Left lung (tissue), 10 donors: ENCODE results near the gene PLEKHA3. TPM values are rescaled to one million over a fixed set of nuclear protein-coding genes. Genes with fewer than 3 reads are reported as not detected.
A peak's percentile ranks its signal among the peaks of the same experiment; 100 is the strongest.

ENCODE experiments used
- ATAC-seq: fragments of 200-7000 bp; cut with Tn5 transposase; one replicate; pipeline ENCODE4 v1.9.1; 2020; ENCODE audit warnings: moderate library complexity
- DNase-seq, 4 donors: peaks; one replicate each; pipeline ENCODE4 v3.0.0-alpha.2; 2013 to 2020
- H3K27ac ChIP-seq, 2 donors: fragments of 200-600 bp; sonication (generic) in 1 of 2; one replicate each; pipeline versions ENCODE4 v1.5.0 to v1.8.0; 2020 to 2021
- H3K27me3 ChIP-seq, 2 donors: fragments of 200-600 bp; sonication (generic) in 1 of 2; one replicate each; pipeline versions ENCODE4 v1.5.0 to v1.8.0; 2020 to 2021
- H3K36me3 ChIP-seq, 2 donors: fragments of 200-600 bp; sonication (generic) in 1 of 2; one replicate each; pipeline versions ENCODE4 v1.5.0 to v1.8.0; 2020 to 2021
- H3K4me1 ChIP-seq, 2 donors: fragments of 200-600 bp; one replicate each; pipeline ENCODE4 v1.8.0; 2021
- H3K4me3 ChIP-seq, 2 donors: fragments of 200-600 bp; sonication (generic) in 1 of 2; one replicate each; pipeline versions ENCODE4 v1.5.0 to v1.8.0; 2020 to 2021; ENCODE audit warnings: mild to moderate bottlenecking in 1 of 2
- H3K9me3 ChIP-seq, 2 donors: fragments of 200-600 bp; sonication (generic) in 1 of 2; one replicate each; pipeline versions ENCODE4 v1.5.0 to v1.8.0; 2020 to 2021
- CTCF ChIP-seq, 2 donors: fragments of 200-600 bp; sonication (generic) in 1 of 2; IDR thresholded peaks; one replicate each; pipeline versions ENCODE4 v1.5.0 to v1.8.0; 2021; ENCODE audit warnings: antibody characterized with exemption in 2 of 2
- intact Hi-C, 2 donors: fragments of 100-400 bp; cut with DNase I; formaldehyde crosslinking; loops; one replicate each; pipeline versions ENCODE4 v1.11.2 to v1.14.2; 2022
- polyA plus RNA-seq, 6 donors: library from polyadenylated mRNA; unstranded; fragments of 120-200 nt; gene quantifications; one replicate each; pipeline ENCODE4 v1.2.1, GENCODE V29; 2013; ENCODE audit not compliant: insufficient read length in 6 of 6
- total RNA-seq, 2 donors: library from RNA; stranded (reverse); fragmentation: NEBNext Ultra II Directional; extraction: Animal tissue kit (Norgen Biotek cat#: 25700); gene quantifications; one replicate each; pipeline ENCODE4 v1.2.1, GENCODE V29; 2021
- donor health status: DM: no; HTN: yes; CAD: no.
- donor health status: DM: no; HTN: no; CAD: no.

Gene PLEKHA3
- total and polyA plus RNA-seq, 8 donors, result 24.5 to 35.7 (median 27.5) TPM

DNA sequence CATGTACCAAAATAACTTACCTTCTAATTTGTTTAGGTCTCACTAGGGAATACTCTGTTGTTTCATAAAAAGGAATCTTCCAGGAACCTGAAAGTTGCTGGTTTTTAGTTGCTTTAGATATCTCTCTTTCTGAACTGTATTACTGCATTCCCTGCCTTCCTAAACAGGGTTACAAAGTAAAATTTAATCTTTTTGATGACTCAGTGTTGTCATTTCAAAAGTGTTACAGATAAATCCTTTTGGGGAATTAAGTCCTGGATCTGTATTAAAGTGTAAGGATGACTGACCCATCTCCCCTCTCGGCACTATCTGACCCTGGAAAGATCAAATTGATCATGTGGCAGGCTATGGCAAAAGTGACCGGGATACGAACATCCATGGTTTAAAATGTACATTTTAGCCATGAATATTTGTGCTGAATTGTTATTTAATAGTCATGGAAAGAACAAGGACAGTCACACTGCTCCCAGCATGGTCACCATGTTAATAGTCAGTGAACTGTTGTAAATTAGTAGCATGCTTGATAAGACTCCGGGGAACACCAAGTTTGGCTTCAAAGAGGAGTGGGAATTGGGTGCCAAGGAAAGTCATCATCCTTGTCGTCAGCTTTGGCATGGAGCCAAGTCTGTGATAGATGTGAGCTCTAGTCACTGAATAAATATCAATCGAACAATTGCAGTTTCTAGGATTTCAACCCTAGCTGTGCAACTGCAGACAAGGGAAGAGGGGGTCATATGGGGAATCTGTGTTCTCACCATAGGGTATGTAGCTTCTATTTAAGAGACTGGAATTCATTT, 4.2 kb downstream of the PLEKHA3 start:
- intact Hi-C loops, result no loop called here
- no peak for ATAC-seq

DNA sequence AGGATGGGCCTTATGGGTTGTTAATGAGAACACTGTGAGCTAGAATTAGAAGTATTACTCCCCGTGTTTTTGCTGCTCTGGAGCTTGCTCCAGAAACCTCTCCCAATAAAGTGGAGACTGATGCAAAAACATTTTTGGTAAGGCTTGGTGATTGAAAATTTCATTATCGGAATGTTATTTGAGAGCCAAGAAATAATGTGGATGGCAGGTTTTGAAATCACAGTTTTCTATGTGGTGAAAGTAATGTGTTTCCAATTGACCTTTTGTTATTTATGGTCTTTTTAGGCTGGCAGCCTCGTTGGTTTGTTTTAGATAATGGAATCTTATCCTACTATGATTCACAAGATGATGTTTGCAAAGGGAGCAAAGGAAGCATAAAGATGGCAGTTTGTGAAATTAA, 5.1 kb downstream of the PLEKHA3 start:
- H3K36me3 ChIP-seq, result peaks cover 0 to 21% of the 10 kb centered on the region in 2 donors
- peaks cover 7 to 41% of the 10 kb centered on the region in 2 donors for H3K4me1 ChIP-seq
- intact Hi-C loops, result no loop called here
- DNase-seq (no peak), ATAC-seq (no peak)
- H3K27ac ChIP-seq, result no peak overlapping the region
- H3K4me3 ChIP-seq, result no peak overlapping the region
- H3K9me3 ChIP-seq, result no peaks in the 10 kb centered on the region
- no peaks in the 10 kb centered on the region for H3K27me3 ChIP-seq
- no peak for TF ChIP-seq CTCF (IDR thresholded peaks at IDR 0.05)

More for the DNA sequence above, 4.2 kb downstream of the PLEKHA3 start:
- H3K4me1 ChIP-seq, result peaks cover 12 to 47% of the 10 kb centered on the region in 2 donors
- H3K36me3 ChIP-seq, result peaks cover 0 to 14% of the 10 kb centered on the region in 2 donors
- no peaks in the 10 kb centered on the region for H3K27me3 ChIP-seq
- peak in 1 of 4 donors; percentile 11 for DNase-seq
- H3K9me3 ChIP-seq, result no peaks in the 10 kb centered on the region
- H3K4me3 ChIP-seq, result no peak overlapping the region
- H3K27ac ChIP-seq, result no peak overlapping the region
- TF ChIP-seq CTCF (IDR thresholded peaks at IDR 0.05), result no peak

DNA sequence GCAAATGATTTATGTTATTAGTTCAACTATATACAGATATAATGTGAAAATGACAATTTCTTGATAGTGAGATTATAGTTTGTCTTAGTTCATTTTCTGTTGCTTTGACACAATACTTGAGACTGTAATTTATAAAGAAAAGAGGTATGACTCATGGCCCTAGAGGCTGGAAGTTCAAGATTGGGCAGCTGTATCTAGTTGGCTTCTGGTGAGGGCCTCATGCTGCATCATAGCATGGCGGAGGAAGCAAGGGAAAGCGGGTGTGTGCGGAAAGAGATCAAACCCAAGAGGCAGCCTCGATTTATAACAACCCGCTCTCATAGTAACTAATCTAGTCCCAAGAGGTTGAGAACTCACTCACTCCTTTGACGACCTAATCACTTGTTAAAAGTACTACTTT, 11.4 kb downstream of the PLEKHA3 start:
- intact Hi-C loops, result no loop called here
- H3K9me3 ChIP-seq, result no peaks in the 10 kb centered on the region
- DNase-seq (no peak), ATAC-seq (no peak)
- H3K27ac ChIP-seq, result no peak overlapping the region
- no peak for TF ChIP-seq CTCF (IDR thresholded peaks at IDR 0.05)
- no peak overlapping the region for H3K4me3 ChIP-seq
- peaks cover 0 to 63% of the 10 kb centered on the region in 2 donors for H3K36me3 ChIP-seq
- H3K4me1 ChIP-seq, result no peaks in the 10 kb centered on the region
- H3K27me3 ChIP-seq, result no peaks in the 10 kb centered on the region

GRCh38 chr2:178496049-178496448, 15.8 kb downstream of the PLEKHA3 start:
- TF ChIP-seq CTCF (IDR thresholded peaks at IDR 0.05), result no peak
- no peaks in the 10 kb centered on the region for H3K4me1 ChIP-seq
- H3K36me3 ChIP-seq, result peaks cover 0 to 87% of the 10 kb centered on the region in 2 donors
- H3K9me3 ChIP-seq, result no peaks in the 10 kb centered on the region
- intact Hi-C loops, result no loop called here
- no peak overlapping the region for H3K27ac ChIP-seq
- H3K4me3 ChIP-seq, result no peak overlapping the region
- no peaks in the 10 kb centered on the region for H3K27me3 ChIP-seq
- no peak for ATAC-seq
- no peak for DNase-seq

DNA sequence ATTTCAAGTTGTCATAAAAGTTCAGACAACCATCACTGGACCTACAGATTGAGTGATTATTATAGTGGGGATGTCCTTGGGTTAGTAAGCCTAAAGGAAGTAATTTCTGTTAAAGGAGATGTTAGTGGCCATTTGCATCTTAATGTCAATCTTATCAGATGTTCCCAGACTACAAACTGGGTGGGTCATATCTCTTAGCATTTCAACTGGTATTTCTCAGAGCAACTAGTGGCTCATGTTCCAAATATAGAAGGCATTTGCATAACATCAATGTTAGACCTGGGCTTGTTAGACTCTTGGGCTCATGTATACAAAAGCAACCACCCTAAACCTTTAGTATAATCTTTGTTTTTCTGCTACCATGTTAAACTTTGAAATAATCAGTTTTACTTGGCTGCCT, 17.9 kb downstream of the PLEKHA3 start:
- ATAC-seq (no peak), DNase-seq (no peak)
- no peak for TF ChIP-seq CTCF (IDR thresholded peaks at IDR 0.05)
- Histone ChIP-seq H3K4me3 (no peak overlapping the region), H3K27me3 (no peaks in the 10 kb centered on the region), H3K9me3 (no peaks in the 10 kb centered on the region), H3K27ac (no peak overlapping the region), H3K36me3 (peaks cover 0 to 97% of the 10 kb centered on the region in 2 donors), H3K4me1 (no peaks in the 10 kb centered on the region)
- intact Hi-C loops, result no loop called here
